H1 (cell line): ENCODE results near the gene MYO3A.

Source experiments
- CBX5 ChIP-seq: fragments of 300-800, 300-1000 bp; sonication (generic); IDR thresholded peaks from 2 replicates; pipeline ENCODE4 v1.7.1; 2016; ENCODE audit warnings: antibody characterized with exemption, low read length, low read depth
- EZH2 ChIP-seq: fragments of 200-600 bp; sonication (generic); IDR thresholded peaks from 2 replicates; pipeline ENCODE4 v1.7.1; 2012; ENCODE audit warnings: low read depth, mild to moderate bottlenecking, moderate library complexity, low read length, inconsistent platforms; ENCODE audit not compliant: severe bottlenecking
- NRF1 ChIP-seq: IDR thresholded peaks from 2 replicates; pipeline ENCODE4 v1.6.1; 2011; ENCODE audit warnings: mild to moderate bottlenecking, low read depth, low read length, improper control_type of control experiment
- POLR2A ChIP-seq, 2 experiments: IDR thresholded peaks; 1 replicate in 1 of 2; 2 replicates in 1 of 2; pipeline ENCODE4 v1.6.1; 2011; ENCODE audit warnings: low read depth in 2 of 2, low read length in 2 of 2, mild to moderate bottlenecking in 2 of 2; ENCODE audit errors: control extremely low read depth in 1 of 2
- SIN3A ChIP-seq, 2 experiments: IDR thresholded peaks in 1 of 2; conservative IDR thresholded peaks in 1 of 2; 2 replicates each; pipeline ENCODE4 v1.6.1; 2011 to 2012; ENCODE audit warnings: low read length in 2 of 2, improper control_type of control experiment in 1 of 2, low read depth in 1 of 2, mild to moderate bottlenecking in 1 of 2
- SP1 ChIP-seq: IDR thresholded peaks from 2 replicates; pipeline ENCODE4 v1.6.1; 2011; ENCODE audit warnings: low read depth, low read length
- TAF1 ChIP-seq: IDR thresholded peaks from 2 replicates; pipeline ENCODE4 v1.6.1; 2011; ENCODE audit warnings: mild to moderate bottlenecking, low read depth, low read length
- TF ChIP-seq, protein P1 (sequence below), 3 experiments: IDR thresholded peaks; 1 replicate in 2 of 3; 2 replicates in 1 of 3; pipeline versions ENCODE4 v1.5.1 to v1.6.1; 2011; ENCODE audit warnings: low read length in 3 of 3, mild to moderate bottlenecking in 3 of 3, inconsistent platforms in 2 of 3, low read depth in 1 of 3, moderate library complexity in 1 of 3; ENCODE audit not compliant: insufficient read depth in 1 of 3; ENCODE audit errors: control extremely low read depth in 1 of 3

GRCh38 chr10:25902002-25902401 lies 32.0 kb upstream of the MYO3A start:
- no peak for TF ChIP-seq POLR2A (IDR thresholded peaks at IDR 0.05; ENCODE audit: control extremely low read depth in 1 of 2, low read depth in 2 of 2, low read length in 2 of 2)
- TF ChIP-seq EZH2: no peak
- TF ChIP-seq, protein P1, sequence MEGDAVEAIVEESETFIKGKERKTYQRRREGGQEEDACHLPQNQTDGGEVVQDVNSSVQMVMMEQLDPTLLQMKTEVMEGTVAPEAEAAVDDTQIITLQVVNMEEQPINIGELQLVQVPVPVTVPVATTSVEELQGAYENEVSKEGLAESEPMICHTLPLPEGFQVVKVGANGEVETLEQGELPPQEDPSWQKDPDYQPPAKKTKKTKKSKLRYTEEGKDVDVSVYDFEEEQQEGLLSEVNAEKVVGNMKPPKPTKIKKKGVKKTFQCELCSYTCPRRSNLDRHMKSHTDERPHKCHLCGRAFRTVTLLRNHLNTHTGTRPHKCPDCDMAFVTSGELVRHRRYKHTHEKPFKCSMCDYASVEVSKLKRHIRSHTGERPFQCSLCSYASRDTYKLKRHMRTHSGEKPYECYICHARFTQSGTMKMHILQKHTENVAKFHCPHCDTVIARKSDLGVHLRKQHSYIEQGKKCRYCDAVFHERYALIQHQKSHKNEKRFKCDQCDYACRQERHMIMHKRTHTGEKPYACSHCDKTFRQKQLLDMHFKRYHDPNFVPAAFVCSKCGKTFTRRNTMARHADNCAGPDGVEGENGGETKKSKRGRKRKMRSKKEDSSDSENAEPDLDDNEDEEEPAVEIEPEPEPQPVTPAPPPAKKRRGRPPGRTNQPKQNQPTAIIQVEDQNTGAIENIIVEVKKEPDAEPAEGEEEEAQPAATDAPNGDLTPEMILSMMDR (IDR thresholded peaks at IDR 0.05; ENCODE audit: control extremely low read depth in 1 of 3, insufficient read depth in 1 of 3, low read depth in 1 of 3, low read length in 3 of 3): no peak
- no peak for TF ChIP-seq TAF1
- TF ChIP-seq SP1: no peak
- no peak for TF ChIP-seq CBX5
- TF ChIP-seq SIN3A (conservative IDR thresholded peaks at IDR 0.05 in 1 of 2, IDR thresholded peaks at IDR 0.05 in 1 of 2; ENCODE audit: low read depth in 1 of 2, low read length in 2 of 2): no peak
- no peak for TF ChIP-seq NRF1
